NCI-H2029 treated with DMSO at 0.1 percent for 48 hours (cell line): ENCODE data around the gene C2orf76.

Experiments
- DNase-seq: peaks from one replicate; lab custom pipeline; 2025; lab: John Stamatoyannopoulos, UW

The C2orf76 gene

GRCh38 chr2:119263656-119264055, 103.0 kb downstream of the C2orf76 start:
- no peak for DNase-seq

- DNase-seq, result no peak
Observed at GRCh38 chr2:119263025-119263424, 103.6 kb downstream of the C2orf76 start.

GRCh38 chr2:119261493-119262225, 105.0 kb downstream of the C2orf76 start:
- DNase-seq, result no peak

- DNase-seq, result no peak
Observed at GRCh38 chr2:119260646-119261492, 105.8 kb downstream of the C2orf76 start.

GRCh38 chr2:119259296-119259860, 107.3 kb downstream of the C2orf76 start:
- DNase-seq, result no peak

- DNase-seq, result no peak
Observed at GRCh38 chr2:119257198-119257597, 109.4 kb downstream of the C2orf76 start.

- no peak for DNase-seq
Observed at GRCh38 chr2:119256582-119256921, 110.1 kb downstream of the C2orf76 start.

- DNase-seq, result no peak
Observed at GRCh38 chr2:119255760-119256581, 110.7 kb downstream of the C2orf76 start.

GRCh38 chr2:119254601-119255080, 112.0 kb downstream of the C2orf76 start:
- no peak for DNase-seq

- DNase-seq, result no peak
Observed at GRCh38 chr2:119253760-119254600, 112.7 kb downstream of the C2orf76 start.

- DNase-seq, result no peak
Observed at GRCh38 chr2:119253114-119253702, 113.4 kb downstream of the C2orf76 start.
